ENCODE results near the gene FKBP3.
"Not testable (repeated sequence)": the region's sequence is repeated elsewhere in the genome, so short reads cannot be mapped to it uniquely, and the experiment has no call there.

The FKBP3 gene

GRCh38 chr14:45134051-45134958 is at the start of gene FKBP3:
Gene FKBP3, minus strand, starts transcription at chr14:45134481. Its CDS starts 25 bp downstream, at chr14:45134456.
- peak within 1 kb of the TSS; percentile 95 for H3K27ac Mint-ChIP-seq
- no peaks in the 10 kb centered on the region for H3K9me3 Mint-ChIP-seq
- peak within 1 kb of the TSS; percentile 93 for H3K4me3 Mint-ChIP-seq
- DNase-seq (ENCODE audit: low spot score in 2 of 2): peak; percentile 79 to 91
- no peaks in the 10 kb centered on the region for H3K27me3 Mint-ChIP-seq
- no peaks in the 10 kb centered on the region for H3K36me3 Mint-ChIP-seq
- H3K4me1 Mint-ChIP-seq: peaks cover 20% of the 10 kb centered on the region
- peak; percentile 88 for ATAC-seq (ENCODE audit: low read depth)

GRCh38 chr14:45181806-45182205 is 47.5 kb upstream of the FKBP3 start:
- H3K4me3 Mint-ChIP-seq: no peak overlapping the region
- no peaks in the 10 kb centered on the region for H3K4me1 Mint-ChIP-seq
- no peak overlapping the region for H3K27ac Mint-ChIP-seq
- H3K9me3 Mint-ChIP-seq: no peaks in the 10 kb centered on the region
- no peaks in the 10 kb centered on the region for H3K27me3 Mint-ChIP-seq
- ATAC-seq (ENCODE audit: low read depth) (no peak), DNase-seq (ENCODE audit: low spot score in 2 of 2) (no peak)
- H3K36me3 Mint-ChIP-seq: peaks cover 11% of the 10 kb centered on the region

GRCh38 chr14:45181329-45181728 is 47.0 kb upstream of the FKBP3 start:
- Mint-ChIP-seq H3K36me3 (peaks cover 8% of the 10 kb centered on the region), H3K27me3 (no peaks in the 10 kb centered on the region), H3K9me3 (no peaks in the 10 kb centered on the region), H3K4me3 (no peak overlapping the region), H3K27ac (no peak overlapping the region), H3K4me1 (no peaks in the 10 kb centered on the region)
- no peak for ATAC-seq (ENCODE audit: low read depth)
- DNase-seq (ENCODE audit: low spot score in 2 of 2): no peak

- peak overlapping the region; percentile 7 for H3K27ac Mint-ChIP-seq
- no peaks in the 10 kb centered on the region for H3K27me3 Mint-ChIP-seq
- H3K9me3 Mint-ChIP-seq: no peaks in the 10 kb centered on the region
- H3K36me3 Mint-ChIP-seq: peaks cover 5% of the 10 kb centered on the region
- no peaks in the 10 kb centered on the region for H3K4me1 Mint-ChIP-seq
- no peak overlapping the region for H3K4me3 Mint-ChIP-seq
- ATAC-seq (ENCODE audit: low read depth): no peak
- DNase-seq (ENCODE audit: low spot score in 2 of 2): no peak
Measured at GRCh38 chr14:45177076-45177475, 42.8 kb upstream of the FKBP3 start.

GRCh38 chr14:45169906-45170305 is 35.6 kb upstream of the FKBP3 start:
- DNase-seq (ENCODE audit: low spot score in 2 of 2) (no peak), ATAC-seq (ENCODE audit: low read depth) (no peak)
- no peaks in the 10 kb centered on the region for H3K9me3 Mint-ChIP-seq
- H3K27me3 Mint-ChIP-seq: no peaks in the 10 kb centered on the region
- H3K36me3 Mint-ChIP-seq: peaks cover 4% of the 10 kb centered on the region
- no peak overlapping the region for H3K4me3 Mint-ChIP-seq
- no peaks in the 10 kb centered on the region for H3K4me1 Mint-ChIP-seq
- no peak overlapping the region for H3K27ac Mint-ChIP-seq

- Mint-ChIP-seq H3K27me3 (no peaks in the 10 kb centered on the region), H3K9me3 (no peaks in the 10 kb centered on the region), H3K4me3 (no peak overlapping the region), H3K4me1 (no peaks in the 10 kb centered on the region), H3K27ac (no peak overlapping the region), H3K36me3 (peaks cover 10% of the 10 kb centered on the region)
- DNase-seq (ENCODE audit: low spot score in 2 of 2) (no peak), ATAC-seq (ENCODE audit: low read depth) (no peak)
Measured at GRCh38 chr14:45156067-45156466, 21.8 kb upstream of the FKBP3 start.

GRCh38 chr14:45150386-45150890 is 16.2 kb upstream of the FKBP3 start:
- no peak for DNase-seq (ENCODE audit: low spot score in 2 of 2)
- no peak for ATAC-seq (ENCODE audit: low read depth)
- H3K9me3 Mint-ChIP-seq: no peaks in the 10 kb centered on the region
- H3K27ac Mint-ChIP-seq: no peak overlapping the region
- no peaks in the 10 kb centered on the region for H3K27me3 Mint-ChIP-seq
- H3K36me3 Mint-ChIP-seq: peaks cover 7% of the 10 kb centered on the region
- peaks cover 2% of the 10 kb centered on the region for H3K4me1 Mint-ChIP-seq
- no peak overlapping the region for H3K4me3 Mint-ChIP-seq

GRCh38 chr14:45149602-45150001 is 15.3 kb upstream of the FKBP3 start:
- H3K4me3 Mint-ChIP-seq: no peak overlapping the region
- ATAC-seq (ENCODE audit: low read depth) (no peak), DNase-seq (ENCODE audit: low spot score in 2 of 2) (no peak)
- peaks cover 9% of the 10 kb centered on the region for H3K36me3 Mint-ChIP-seq
- H3K9me3 Mint-ChIP-seq: no peaks in the 10 kb centered on the region
- no peaks in the 10 kb centered on the region for H3K27me3 Mint-ChIP-seq
- H3K4me1 Mint-ChIP-seq: peaks cover 8% of the 10 kb centered on the region
- H3K27ac Mint-ChIP-seq: no peak overlapping the region

GRCh38 chr14:45145214-45145613 is 10.9 kb upstream of the FKBP3 start:
- Mint-ChIP-seq H3K27ac (no peak overlapping the region), H3K36me3 (peaks cover 11% of the 10 kb centered on the region), H3K4me3 (no peak overlapping the region), H3K9me3 (no peaks in the 10 kb centered on the region), H3K4me1 (peaks cover 17% of the 10 kb centered on the region), H3K27me3 (no peaks in the 10 kb centered on the region)
- no peak for DNase-seq (ENCODE audit: low spot score in 2 of 2)
- ATAC-seq (ENCODE audit: low read depth): peak; percentile 32

- Mint-ChIP-seq H3K9me3 (no peaks in the 10 kb centered on the region), H3K4me1 (peaks cover 18% of the 10 kb centered on the region), H3K4me3 (no peak overlapping the region), H3K27ac (peak overlapping the region; percentile 83), H3K36me3 (peaks cover 9% of the 10 kb centered on the region), H3K27me3 (no peaks in the 10 kb centered on the region)
- no peak for DNase-seq (ENCODE audit: low spot score in 2 of 2)
- ATAC-seq (ENCODE audit: low read depth): peak; percentile 43
Measured at GRCh38 chr14:45144658-45145057, 10.4 kb upstream of the FKBP3 start.

GRCh38 chr14:45142083-45142482 is 7.8 kb upstream of the FKBP3 start:
- Mint-ChIP-seq H3K4me3 (peak overlapping the region; percentile 71), H3K4me1 (peaks cover 28% of the 10 kb centered on the region)
- ATAC-seq (ENCODE audit: low read depth): peak; percentile 93

GRCh38 chr14:45140661-45141187 is 6.4 kb upstream of the FKBP3 start:
- no peaks in the 10 kb centered on the region for H3K9me3 Mint-ChIP-seq
- ATAC-seq (ENCODE audit: low read depth) (no peak), DNase-seq (ENCODE audit: low spot score in 2 of 2) (no peak)
- H3K4me3 Mint-ChIP-seq: no peak overlapping the region
- peaks cover 8% of the 10 kb centered on the region for H3K36me3 Mint-ChIP-seq
- H3K27ac Mint-ChIP-seq: no peak overlapping the region
- H3K27me3 Mint-ChIP-seq: no peaks in the 10 kb centered on the region
- peaks cover 33% of the 10 kb centered on the region for H3K4me1 Mint-ChIP-seq

More at GRCh38 chr14:45142083-45142482, 7.8 kb upstream of the FKBP3 start:
- not testable (repeated sequence) for H3K36me3 Mint-ChIP-seq; DNase-seq (ENCODE audit: low spot score in 2 of 2); H3K27me3 Mint-ChIP-seq; H3K9me3 Mint-ChIP-seq
- H3K27ac Mint-ChIP-seq: peak overlapping the region; percentile 72

GRCh38 chr14:45136399-45136798 is 2.1 kb upstream of the FKBP3 start:
- peak overlapping the region; percentile 95 for H3K27ac Mint-ChIP-seq

GRCh38 chr14:45135659-45136395 is 1.5 kb upstream of the FKBP3 start, which contains the start of gene FANCM:
Gene FANCM, plus strand, starts transcription at chr14:45135930. Its CDS starts 102 bp downstream, at chr14:45136032.
- Mint-ChIP-seq H3K4me1 (peaks cover 23% of the 10 kb centered on the region), H3K9me3 (no peaks in the 10 kb centered on the region), H3K27me3 (no peaks in the 10 kb centered on the region), H3K27ac (peak within 1 kb of the TSS; percentile 95), H3K4me3 (peak within 1 kb of the TSS; percentile 93), H3K36me3 (peaks cover 2% of the 10 kb centered on the region)
- DNase-seq (ENCODE audit: low spot score in 2 of 2) (peak; percentile 72 to 80), ATAC-seq (ENCODE audit: low read depth) (peak; percentile 42)

More at GRCh38 chr14:45136399-45136798, 2.1 kb upstream of the FKBP3 start:
- DNase-seq (ENCODE audit: low spot score in 2 of 2) (no peak), ATAC-seq (ENCODE audit: low read depth) (no peak)
- Mint-ChIP-seq H3K36me3 (peaks cover 3% of the 10 kb centered on the region), H3K4me3 (peak overlapping the region; percentile 93), H3K27me3 (no peaks in the 10 kb centered on the region), H3K9me3 (no peaks in the 10 kb centered on the region), H3K4me1 (peaks cover 23% of the 10 kb centered on the region)

Measured in memory B cell (primary cell).